Measurements from ENCODE around the gene GOLT1B. TPM values are rescaled to one million over a fixed set of nuclear protein-coding genes. Genes with fewer than 3 reads are reported as not detected.

GOLT1B gene
- total RNA-seq, 2 experiments from 2014 or later = 37.3 to 37.5 TPM

- ATAC-seq (no peak), DNase-seq (no peak)
- ChIA-PET POLR2A (no interaction called here), CTCF (no interaction called here)
- Mint-ChIP-seq H3K27me3 (ENCODE audit: low read depth) (no peaks in the 10 kb centered on the region), H3K4me1 (ENCODE audit: low read depth) (no peaks in the 10 kb centered on the region), H3K36me3 (ENCODE audit: low read depth) (peaks cover 32% of the 10 kb centered on the region), H3K9me3 (ENCODE audit: insufficient read depth) (no peaks in the 10 kb centered on the region), H3K4me3 (no peak overlapping the region), H3K27ac (no peak overlapping the region)
Measured at GRCh38 chr12:21485998-21486397, 15.6 kb upstream of the GOLT1B start.

GRCh38 chr12:21499765-21500164 lies 1.8 kb upstream of the GOLT1B start:
- ATAC-seq = no peak
- H3K36me3 Mint-ChIP-seq (ENCODE audit: low read depth) = peaks cover 45% of the 10 kb centered on the region
- H3K27ac Mint-ChIP-seq = no peak overlapping the region
- peak overlapping the region; percentile 44 for H3K4me3 Mint-ChIP-seq
- ChIA-PET CTCF (interaction anchor here (1.0 to 3.8 kb wide), 2 partner anchors 21 to 181 kb away, joined by 3 to 15 read pairs; no protein-coding TSS in a partner anchor), POLR2A (no interaction called here)
- peaks cover 46% of the 10 kb centered on the region for H3K4me1 Mint-ChIP-seq (ENCODE audit: low read depth)
- H3K9me3 Mint-ChIP-seq (ENCODE audit: insufficient read depth) = no peaks in the 10 kb centered on the region
- no peaks in the 10 kb centered on the region for H3K27me3 Mint-ChIP-seq (ENCODE audit: low read depth)
- no peak for DNase-seq

DNA sequence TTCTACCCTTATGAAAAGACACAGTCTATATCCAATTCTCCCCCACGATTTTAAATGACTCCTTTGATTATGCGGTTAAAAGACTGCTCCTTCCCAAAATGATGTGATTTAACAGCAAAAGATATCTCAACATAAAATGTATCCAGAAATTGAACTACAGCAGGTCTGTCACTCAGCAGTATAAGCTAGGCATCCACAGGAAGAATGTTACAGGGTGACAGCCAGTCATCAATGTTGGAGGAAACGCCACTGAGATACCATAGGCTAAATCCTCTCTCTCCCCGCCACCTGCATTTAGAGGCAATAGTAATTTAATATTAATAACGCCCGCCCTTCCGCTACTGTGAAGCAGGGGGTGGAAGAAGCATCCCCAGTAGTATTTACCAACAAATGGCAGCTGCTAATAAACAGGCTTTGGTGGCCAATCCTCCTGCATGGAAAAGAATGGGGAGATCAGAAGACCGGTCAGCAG lies 767 bp upstream of the GOLT1B start:
- ChIA-PET CTCF (interaction anchor here (1.2 to 3.8 kb wide), 3 partner anchors 9 to 180 kb away, joined by 3 to 15 read pairs (median 5); no protein-coding TSS in a partner anchor), POLR2A (interaction anchor here (1.0 to 2.6 kb wide), 11 partner anchors 10 to 179 kb away, joined by 3 to 29 read pairs (median 5); partner anchors contain the start of genes LDHB and PYROXD1)
- Mint-ChIP-seq H3K9me3 (ENCODE audit: insufficient read depth) (no peaks in the 10 kb centered on the region), H3K27ac (no peak overlapping the region), H3K4me3 (no peak overlapping the region), H3K27me3 (ENCODE audit: low read depth) (no peaks in the 10 kb centered on the region), H3K36me3 (ENCODE audit: low read depth) (peaks cover 38% of the 10 kb centered on the region), H3K4me1 (ENCODE audit: low read depth) (peaks cover 53% of the 10 kb centered on the region)
- DNase-seq (no peak), ATAC-seq (peak; percentile 2)

DNA sequence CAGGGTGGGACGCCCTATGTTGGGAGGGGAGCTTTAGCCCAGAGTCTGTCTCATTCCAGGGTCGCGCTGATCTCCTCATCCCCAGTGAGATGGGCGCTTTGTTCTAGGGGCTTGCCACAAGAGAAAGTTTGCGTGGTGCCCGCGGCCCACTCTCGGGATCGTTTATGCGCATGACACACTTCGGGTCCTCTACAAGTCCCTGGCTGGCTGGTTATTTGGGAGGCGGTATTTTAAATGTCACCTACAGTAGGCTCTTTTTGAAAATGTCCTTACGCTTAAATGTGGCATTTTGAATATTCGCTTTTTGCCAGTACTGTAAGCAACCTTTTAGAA lies 541 bp downstream of the GOLT1B start:
- H3K27ac Mint-ChIP-seq = no peak overlapping the region
- no peak overlapping the region for H3K4me3 Mint-ChIP-seq
- no peak for ATAC-seq
- H3K36me3 Mint-ChIP-seq (ENCODE audit: low read depth) = peaks cover 29% of the 10 kb centered on the region
- CTCF ChIA-PET = interaction anchor here (1.0 to 3.8 kb wide), 5 partner anchors 8 to 178 kb away, joined by 3 to 15 read pairs (median 3); no protein-coding TSS in a partner anchor
- H3K9me3 Mint-ChIP-seq (ENCODE audit: insufficient read depth) = no peaks in the 10 kb centered on the region
- H3K4me1 Mint-ChIP-seq (ENCODE audit: low read depth) = peaks cover 54% of the 10 kb centered on the region
- H3K27me3 Mint-ChIP-seq (ENCODE audit: low read depth) = no peaks in the 10 kb centered on the region
- DNase-seq = no peak
- POLR2A ChIA-PET = interaction anchor here (0.6 to 2.6 kb wide), 16 partner anchors 8 to 177 kb away, joined by 3 to 29 read pairs (median 4); partner anchors contain the start of genes LDHB and PYROXD1

GRCh38 chr12:21502872-21503271 lies 1.3 kb downstream of the GOLT1B start:
- DNase-seq = no peak
- no peak for ATAC-seq
- H3K4me3 Mint-ChIP-seq = no peak overlapping the region
- ChIA-PET POLR2A (interaction anchor here (1.2 to 2.6 kb wide), 2 partner anchors 116 to 155 kb away, joined by 3 to 22 read pairs; partner anchors contain the start of gene LDHB), CTCF (interaction anchor here (1.2 to 3.8 kb wide), 2 partner anchors 24 to 178 kb away, joined by 3 to 15 read pairs; no protein-coding TSS in a partner anchor)
- H3K27me3 Mint-ChIP-seq (ENCODE audit: low read depth) = no peaks in the 10 kb centered on the region
- H3K27ac Mint-ChIP-seq = no peak overlapping the region
- H3K9me3 Mint-ChIP-seq (ENCODE audit: insufficient read depth) = no peaks in the 10 kb centered on the region
- H3K4me1 Mint-ChIP-seq (ENCODE audit: low read depth) = peaks cover 49% of the 10 kb centered on the region
- peaks cover 23% of the 10 kb centered on the region for H3K36me3 Mint-ChIP-seq (ENCODE audit: low read depth)

- no peaks in the 10 kb centered on the region for H3K9me3 Mint-ChIP-seq (ENCODE audit: insufficient read depth)
- H3K27ac Mint-ChIP-seq = no peak overlapping the region
- peaks cover 34% of the 10 kb centered on the region for H3K36me3 Mint-ChIP-seq (ENCODE audit: low read depth)
- H3K27me3 Mint-ChIP-seq (ENCODE audit: low read depth) = no peaks in the 10 kb centered on the region
- DNase-seq (no peak), ATAC-seq (no peak)
- H3K4me1 Mint-ChIP-seq (ENCODE audit: low read depth) = peaks cover 54% of the 10 kb centered on the region
- no peak overlapping the region for H3K4me3 Mint-ChIP-seq
- ChIA-PET CTCF (interaction anchor here (1.5 kb wide), 1 partner anchor 14 kb away, joined by 6 read pairs; no protein-coding TSS in a partner anchor), POLR2A (interaction anchor here (2.0 kb wide), 1 partner anchor 151 kb away, joined by 9 read pairs; the partner anchor contains the start of gene LDHB)
Measured at GRCh38 chr12:21505888-21506287, 4.3 kb downstream of the GOLT1B start.

GRCh38 chr12:21507849-21508248 lies 6.3 kb downstream of the GOLT1B start:
- Mint-ChIP-seq H3K36me3 (ENCODE audit: low read depth) (peaks cover 45% of the 10 kb centered on the region), H3K27ac (no peak overlapping the region), H3K4me3 (no peak overlapping the region), H3K9me3 (ENCODE audit: insufficient read depth) (no peaks in the 10 kb centered on the region), H3K27me3 (ENCODE audit: low read depth) (no peaks in the 10 kb centered on the region), H3K4me1 (ENCODE audit: low read depth) (peaks cover 52% of the 10 kb centered on the region)
- POLR2A ChIA-PET = interaction anchor here (1.1 to 2.0 kb wide), 2 partner anchors 70 to 149 kb away, joined by 4 to 9 read pairs; partner anchors contain the start of genes LDHB and PYROXD1
- no peak for DNase-seq
- CTCF ChIA-PET = interaction anchor here (1.0 to 1.4 kb wide), 2 partner anchors 70 to 172 kb away, joined by 3 to 5 read pairs; partner anchors contain the start of gene PYROXD1
- no peak for ATAC-seq

DNA sequence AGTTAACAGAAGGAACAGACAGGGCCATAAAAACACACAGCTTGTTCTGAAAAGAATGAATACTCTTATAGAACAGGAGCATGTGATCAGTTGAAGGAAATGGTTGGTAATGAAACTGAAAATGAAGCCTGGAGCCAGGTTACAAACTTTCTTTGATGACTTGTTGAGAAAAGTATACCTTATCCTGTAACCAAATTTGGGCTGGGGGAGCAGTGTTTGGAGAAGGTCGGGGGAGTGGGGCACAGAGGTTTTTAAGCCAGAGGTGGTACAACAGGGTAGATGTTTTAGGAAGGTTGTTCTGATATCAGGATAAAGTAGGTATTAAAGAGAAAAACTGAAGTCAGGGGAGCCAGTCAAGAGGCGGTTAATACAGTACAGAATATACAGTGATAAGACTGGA lies 8.2 kb downstream of the GOLT1B start:
- Mint-ChIP-seq H3K4me3 (peak overlapping the region; percentile 69), H3K4me1 (ENCODE audit: low read depth) (peaks cover 34% of the 10 kb centered on the region), H3K27ac (peak overlapping the region; percentile 95), H3K36me3 (ENCODE audit: low read depth) (peaks cover 53% of the 10 kb centered on the region), H3K27me3 (ENCODE audit: low read depth) (no peaks in the 10 kb centered on the region), H3K9me3 (ENCODE audit: insufficient read depth) (no peaks in the 10 kb centered on the region)
- POLR2A ChIA-PET = interaction anchor here (1.8 to 3.4 kb wide), 2 partner anchors 8 to 147 kb away, joined by 9 to 29 read pairs; partner anchors contain the start of genes GOLT1B and RECQL
- DNase-seq = peak; percentile 47
- CTCF ChIA-PET = interaction anchor here (1.0 to 1.8 kb wide), 4 partner anchors 8 to 170 kb away, joined by 3 to 5 read pairs (median 4); partner anchors contain the start of genes GOLT1B, RECQL and SPX
- peak; percentile 94 for ATAC-seq

GRCh38 chr12:21516281-21516680 lies 14.7 kb downstream of the GOLT1B start:
- H3K36me3 Mint-ChIP-seq (ENCODE audit: low read depth) = peaks cover 41% of the 10 kb centered on the region
- ATAC-seq (no peak), DNase-seq (no peak)
- POLR2A ChIA-PET = no interaction called here
- peaks cover 2% of the 10 kb centered on the region for H3K4me1 Mint-ChIP-seq (ENCODE audit: low read depth)
- CTCF ChIA-PET = interaction anchor here (0.9 kb wide), 1 partner anchor 164 kb away, joined by 3 read pairs; no protein-coding TSS in a partner anchor
- no peak overlapping the region for H3K4me3 Mint-ChIP-seq
- H3K27ac Mint-ChIP-seq = no peak overlapping the region
- H3K9me3 Mint-ChIP-seq (ENCODE audit: insufficient read depth) = no peaks in the 10 kb centered on the region
- no peaks in the 10 kb centered on the region for H3K27me3 Mint-ChIP-seq (ENCODE audit: low read depth)

- Mint-ChIP-seq H3K4me3 (no peak overlapping the region), H3K36me3 (ENCODE audit: low read depth) (peaks cover 25% of the 10 kb centered on the region), H3K9me3 (ENCODE audit: insufficient read depth) (no peaks in the 10 kb centered on the region), H3K4me1 (ENCODE audit: low read depth) (no peaks in the 10 kb centered on the region), H3K27ac (no peak overlapping the region), H3K27me3 (ENCODE audit: low read depth) (peaks cover 4% of the 10 kb centered on the region)
- no peak for DNase-seq
- ChIA-PET POLR2A (interaction anchor here (1.2 kb wide), 2 partner anchors 9 to 16 kb away, joined by 3 to 4 read pairs; no protein-coding TSS in a partner anchor), CTCF (interaction anchor here (0.7 kb wide), 1 partner anchor 9 kb away, joined by 3 read pairs; no protein-coding TSS in a partner anchor)
- no peak for ATAC-seq
Measured at GRCh38 chr12:21518451-21518850, 16.9 kb downstream of the GOLT1B start.

- DNase-seq (no peak), ATAC-seq (no peak)
- ChIA-PET CTCF (no interaction called here), POLR2A (no interaction called here)
- Mint-ChIP-seq H3K27me3 (ENCODE audit: low read depth) (peaks cover 18% of the 10 kb centered on the region), H3K9me3 (ENCODE audit: insufficient read depth) (no peaks in the 10 kb centered on the region), H3K27ac (no peak overlapping the region), H3K4me3 (no peak overlapping the region), H3K36me3 (ENCODE audit: low read depth) (peaks cover 9% of the 10 kb centered on the region), H3K4me1 (ENCODE audit: low read depth) (no peaks in the 10 kb centered on the region)
Measured at GRCh38 chr12:21521541-21521940, 20.0 kb downstream of the GOLT1B start.

DNA sequence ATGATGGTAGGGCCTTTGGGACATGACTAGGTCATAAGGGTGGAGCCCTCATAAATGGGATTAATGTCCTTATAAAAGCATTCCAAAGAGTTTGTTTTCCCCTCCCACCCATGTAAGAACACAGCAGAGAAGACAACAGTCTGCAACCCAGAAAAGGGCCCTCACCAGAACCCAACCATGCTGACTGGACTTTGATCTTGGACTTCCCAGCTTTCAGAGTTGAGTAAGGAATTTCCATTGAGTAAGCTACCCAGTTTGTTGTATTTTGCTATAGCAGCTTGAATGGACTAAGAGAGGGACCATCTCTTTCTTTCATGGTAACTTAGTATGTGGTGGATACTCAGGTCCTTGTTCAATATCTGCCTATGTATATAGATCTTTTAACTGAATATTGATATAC lies 21.6 kb downstream of the GOLT1B start:
- ChIA-PET CTCF (no interaction called here), POLR2A (no interaction called here)
- ATAC-seq = no peak
- H3K9me3 Mint-ChIP-seq (ENCODE audit: insufficient read depth) = no peaks in the 10 kb centered on the region
- no peak overlapping the region for H3K4me3 Mint-ChIP-seq
- H3K4me1 Mint-ChIP-seq (ENCODE audit: low read depth) = peaks cover 2% of the 10 kb centered on the region
- H3K27me3 Mint-ChIP-seq (ENCODE audit: low read depth) = peaks cover 22% of the 10 kb centered on the region
- DNase-seq = no peak
- H3K27ac Mint-ChIP-seq = no peak overlapping the region
- H3K36me3 Mint-ChIP-seq (ENCODE audit: low read depth) = peaks cover 5% of the 10 kb centered on the region
